HepG2 (cell line): ENCODE measurements around the gene SPATS2. TPM values are rescaled to one million over a fixed set of nuclear protein-coding genes. Genes with fewer than 3 reads are reported as not detected.

ENCODE experiments used
- ASH2L ChIP-seq: fragments of 300-600, 200-600 bp; sonication (generic); IDR thresholded peaks from 2 replicates; pipeline ENCODE4 v1.7.0; 2017; ENCODE audit warnings: low read depth, mild to moderate bottlenecking, moderate library complexity, mixed read lengths, low read length; ENCODE audit not compliant: insufficient read length
- BCLAF1 ChIP-seq: fragments of 450-650 bp; IDR thresholded peaks from 2 replicates; pipeline ENCODE4 v1.6.1; 2017; ENCODE audit warnings: mild to moderate bottlenecking
- CCAR2 ChIP-seq: fragments of 200-400 bp; formaldehyde crosslinking; optimal IDR thresholded peaks from 2 replicates; pipeline ENCODE3; 2018; ENCODE audit warnings: low read depth, mild to moderate bottlenecking, low read length, moderate library complexity
- CHD2 ChIP-seq: IDR thresholded peaks from 2 replicates; pipeline ENCODE4 v1.6.1; 2011; ENCODE audit warnings: low read depth, low read length, improper control_type of control experiment
- CREB3 ChIP-seq: sonication (generic); formaldehyde crosslinking; IDR thresholded peaks from 2 replicates; pipeline ENCODE4 v1.5.0; 2020; ENCODE audit warnings: missing genetic modification reagents
- GPN1 ChIP-seq: sonication (generic); formaldehyde crosslinking; IDR thresholded peaks from 2 replicates; pipeline ENCODE4 v1.5.1; 2020; ENCODE audit warnings: missing genetic modification reagents, borderline replicate concordance
- HDAC2 ChIP-seq: sonication (generic); formaldehyde crosslinking; IDR thresholded peaks from 2 replicates; pipeline ENCODE4 v1.4.0; 2020; ENCODE audit warnings: missing genetic modification reagents
- HMG20B ChIP-seq: conservative IDR thresholded peaks from 2 replicates; pipeline ENCODE4 v1.6.1; 2016; ENCODE audit warnings: missing genetic modification reagents, missing compliant biosample characterization
- IKZF5 ChIP-seq: IDR thresholded peaks from 2 replicates; pipeline ENCODE4 v1.6.1; 2018; ENCODE audit warnings: missing genetic modification reagents, mild to moderate bottlenecking, missing compliant biosample characterization
- KAT7 ChIP-seq: IDR thresholded peaks from 2 replicates; pipeline ENCODE4 v1.6.1; 2018; ENCODE audit warnings: borderline replicate concordance, missing compliant biosample characterization
- KDM3A ChIP-seq: IDR thresholded peaks from 2 replicates; pipeline ENCODE4 v1.6.1; 2018; ENCODE audit warnings: low read depth, missing compliant biosample characterization
- MBNL3 ChIP-seq: fragments of 250-450 bp; sonication (Bioruptor Pico); conservative IDR thresholded peaks from 2 replicates; pipeline ENCODE4 v1.8.0; 2022; ENCODE audit warnings: mild to moderate bottlenecking, inconsistent platforms
- MTF1 ChIP-seq: sonication (generic); formaldehyde crosslinking; IDR thresholded peaks from 2 replicates; pipeline ENCODE4 v1.5.0; 2020; ENCODE audit warnings: missing genetic modification reagents
- NPAS2 ChIP-seq: sonication (generic); formaldehyde crosslinking; IDR thresholded peaks from 2 replicates; pipeline ENCODE4 v1.8.0; 2022; ENCODE audit warnings: mild to moderate bottlenecking, missing genetic modification reagents, borderline replicate concordance
- RARG ChIP-seq: sonication (generic); formaldehyde crosslinking; IDR thresholded peaks from 2 replicates; pipeline ENCODE4 v1.4.0; 2020; ENCODE audit warnings: low read depth, mild to moderate bottlenecking, missing genetic modification reagents
- RBM39 ChIP-seq: fragments of 200-400 bp; formaldehyde crosslinking; IDR thresholded peaks from one replicate; pipeline ENCODE4 v1.6.1; 2018; ENCODE audit warnings: antibody characterized with exemption, mild to moderate bottlenecking, low read depth, low read length; ENCODE audit not compliant: poor library complexity, severe bottlenecking
- RORA ChIP-seq: sonication (generic); formaldehyde crosslinking; IDR thresholded peaks from 2 replicates; pipeline ENCODE4 v1.5.0; 2020; ENCODE audit warnings: mild to moderate bottlenecking, missing genetic modification reagents, moderate library complexity
- SAFB2 ChIP-seq: sonication (generic); formaldehyde crosslinking; IDR thresholded peaks from 2 replicates; pipeline ENCODE4 v1.5.1; 2020; ENCODE audit warnings: missing genetic modification reagents, low read depth, mild to moderate bottlenecking, borderline replicate concordance
- ZC3H4 ChIP-seq: sonication (generic); formaldehyde crosslinking; IDR thresholded peaks from 2 replicates; pipeline ENCODE4 v1.4.0; 2020; ENCODE audit warnings: missing genetic modification reagents, borderline replicate concordance
- ZKSCAN5 ChIP-seq: sonication (generic); formaldehyde crosslinking; IDR thresholded peaks from 2 replicates; pipeline ENCODE4 v1.5.1; 2020; ENCODE audit warnings: mild to moderate bottlenecking, missing genetic modification reagents
- ZNF124 ChIP-seq: sonication (generic); formaldehyde crosslinking; IDR thresholded peaks from 2 replicates; pipeline ENCODE4 v1.4.0; 2020; ENCODE audit warnings: missing genetic modification reagents
- ZNF292 ChIP-seq: sonication (generic); formaldehyde crosslinking; IDR thresholded peaks from 2 replicates; pipeline ENCODE4 v1.8.1; 2022; ENCODE audit warnings: mild to moderate bottlenecking, low read depth, missing genetic modification reagents, borderline replicate concordance
- ZNF430 ChIP-seq: sonication (generic); formaldehyde crosslinking; IDR thresholded peaks from 2 replicates; pipeline ENCODE4 v1.9.0; 2021; ENCODE audit warnings: mild to moderate bottlenecking, missing genetic modification reagents
- ZNF550 ChIP-seq: sonication (generic); formaldehyde crosslinking; IDR thresholded peaks from 2 replicates; pipeline ENCODE4 v1.4.0; 2020; ENCODE audit warnings: mild to moderate bottlenecking, missing genetic modification reagents, borderline replicate concordance
- ZNF607 ChIP-seq: sonication (generic); formaldehyde crosslinking; IDR thresholded peaks from 2 replicates; pipeline ENCODE4 v1.5.1; 2020; ENCODE audit warnings: missing genetic modification reagents, mild to moderate bottlenecking, borderline replicate concordance
- ZNF614 ChIP-seq: IDR thresholded peaks from 2 replicates; pipeline ENCODE4 v1.6.1; 2018; ENCODE audit warnings: missing biosample characterization, missing genetic modification reagents, inconsistent platforms, borderline replicate concordance
- polyA plus RNA-seq, 8 experiments: library from polyadenylated mRNA; depleted of rRNA in 3 of 8; stranded (reverse) in 7 of 8; unstranded in 1 of 8; fragments of >200 nt; fragmentation: Illumina TruSeq in 4 of 8; extraction: Trizol in 4 of 8; gene quantifications; 2 replicates each; pipeline versions ENCODE4 v1.2.1 to v1.2.3, GENCODE V29; 2011 to 2016; ENCODE audit warnings: low read depth in 4 of 8, missing spikeins in 1 of 8, mixed read lengths in 1 of 8; ENCODE audit not compliant: insufficient read depth in 1 of 8
- total RNA-seq, 5 experiments: library from RNA; depleted of rRNA; stranded (reverse); fragments of >200 nt; fragmentation: Illumina TruSeq; extraction: Trizol; gene quantifications; 2 replicates each; pipeline ENCODE4 v1.2.3, GENCODE V29; 2016; ENCODE audit warnings: low read depth in 1 of 5

The SPATS2 gene
- total and polyA plus RNA-seq, 2 of the 13 experiments (the other 11 are each of a cell fraction or from before 2014, with no cell fraction given): 19.3 to 28.1 TPM

- peak; percentile 64; the same call in 1 of the 2 replicates for TF ChIP-seq HDAC2
- TF ChIP-seq ASH2L: peak; percentile 99
- peak; percentile 94; the same call in 1 of the 2 replicates for TF ChIP-seq ZNF124 (CRISPR knock-in tag)
- no peak; the same call in 1 of the 2 replicates for TF ChIP-seq ZNF430 (CRISPR knock-in tag)
- 0 out of 2 replicates have a peak, but pooled peaks have one; percentile 7 for TF ChIP-seq KDM3A (CRISPR knock-in tag)
- no peak for TF ChIP-seq ZNF550 (CRISPR knock-in tag)
- TF ChIP-seq RORA (CRISPR knock-in tag): no peak
- no peak for TF ChIP-seq MBNL3 (CRISPR knock-in tag)
- TF ChIP-seq HMG20B (CRISPR knock-in tag): 0 out of 2 replicates have a peak, but pooled peaks have one; percentile 17
- no peak for TF ChIP-seq NPAS2 (CRISPR knock-in tag)
- no peak for TF ChIP-seq CCAR2
- no peak for TF ChIP-seq ZKSCAN5 (CRISPR knock-in tag)
- TF ChIP-seq RARG (CRISPR knock-in tag): no peak
- no peak for TF ChIP-seq ZC3H4 (CRISPR knock-in tag)
- peak; percentile 35 for TF ChIP-seq RBM39
- TF ChIP-seq ZNF607 (CRISPR knock-in tag): peak; percentile 59; the same call in 1 of the 2 replicates
- TF ChIP-seq ZNF614 (CRISPR knock-in tag): no peak; the same call in 1 of the 2 replicates
- TF ChIP-seq GPN1: no peak
- no peak for TF ChIP-seq CREB3 (CRISPR knock-in tag)
- no peak for TF ChIP-seq BCLAF1
- TF ChIP-seq CHD2: no peak
- 0 out of 2 replicates have a peak, but pooled peaks have one; percentile 7 for TF ChIP-seq SAFB2 (CRISPR knock-in tag)
- TF ChIP-seq MTF1 (CRISPR knock-in tag): no peak
- peak; percentile 62 for TF ChIP-seq IKZF5 (CRISPR knock-in tag)
- no peak for TF ChIP-seq ZNF292 (CRISPR knock-in tag)
- TF ChIP-seq KAT7 (CRISPR knock-in tag): no peak
These were observed 200.6 kb downstream of the SPATS2 start, which contains the start of gene MCRS1 (continued) for GRCh38 chr12:49567611-49568441.
